Measurements from ENCODE around the gene DLG2. TPM values are rescaled to one million over a fixed set of nuclear protein-coding genes. Genes with fewer than 3 reads are reported as not detected.

The DLG2 gene
- total RNA-seq, 2 experiments from 2014 or later, result 2.0 to 2.1 TPM

DNA sequence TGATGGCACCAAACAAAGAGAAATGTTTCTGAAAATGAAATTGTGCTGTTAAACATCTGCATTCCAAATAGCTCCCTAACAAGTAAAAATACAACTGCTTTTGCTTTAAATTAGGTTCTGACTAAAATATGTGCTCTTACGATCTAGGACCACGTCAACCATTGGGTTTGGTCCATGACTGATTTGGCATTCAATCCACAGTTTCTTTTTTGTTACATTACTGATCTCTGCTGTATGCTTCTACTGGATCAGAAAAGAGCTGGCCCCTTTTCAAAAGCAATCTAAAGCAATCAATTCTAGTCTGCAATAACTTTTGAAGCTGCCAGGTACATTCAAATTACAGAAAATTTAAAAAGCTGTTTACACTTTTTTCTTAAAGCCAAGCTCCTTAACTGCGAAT, 1293.9 kb downstream of the DLG2 start:
- Mint-ChIP-seq H3K9me3 (peaks cover 10% of the 10 kb centered on the region), H3K27me3 (no peaks in the 10 kb centered on the region), H3K4me1 (ENCODE audit: low read depth) (no peaks in the 10 kb centered on the region), H3K4me3 (no peak overlapping the region), H3K36me3 (ENCODE audit: low read depth) (no peaks in the 10 kb centered on the region), H3K27ac (no peak overlapping the region)
- Histone ChIP-seq H3K4me1 (ENCODE audit: insufficient read depth, low read length) (no peaks in the 10 kb centered on the region), H3K27me3 (ENCODE audit: control insufficient read depth in 1 of 2, insufficient read depth in 2 of 2, low read length in 2 of 2) (no peaks in the 10 kb centered on the region), H3K36me3 (ENCODE audit: insufficient read depth, low read length) (no peaks in the 10 kb centered on the region), H3K9me3 (ENCODE audit: control insufficient read depth in 1 of 2, insufficient read depth in 1 of 2, low read length in 2 of 2) (peaks cover 8 to 10% of the 10 kb centered on the region in 2 experiments), H3K27ac (ENCODE audit: low read depth in 1 of 2, low read length in 2 of 2) (no peak overlapping the region), H3K4me3 (ENCODE audit: low read length) (no peak overlapping the region)
- ChIA-PET POLR2A (no interaction called here), CTCF (no interaction called here)
- intact Hi-C loops (cut with DNase I, micrococcal nuclease), result no loop called here
- ATAC-seq (ENCODE audit: poor library complexity) (no peak), DNase-seq (no peak)
- TF ChIP-seq, protein P1, sequence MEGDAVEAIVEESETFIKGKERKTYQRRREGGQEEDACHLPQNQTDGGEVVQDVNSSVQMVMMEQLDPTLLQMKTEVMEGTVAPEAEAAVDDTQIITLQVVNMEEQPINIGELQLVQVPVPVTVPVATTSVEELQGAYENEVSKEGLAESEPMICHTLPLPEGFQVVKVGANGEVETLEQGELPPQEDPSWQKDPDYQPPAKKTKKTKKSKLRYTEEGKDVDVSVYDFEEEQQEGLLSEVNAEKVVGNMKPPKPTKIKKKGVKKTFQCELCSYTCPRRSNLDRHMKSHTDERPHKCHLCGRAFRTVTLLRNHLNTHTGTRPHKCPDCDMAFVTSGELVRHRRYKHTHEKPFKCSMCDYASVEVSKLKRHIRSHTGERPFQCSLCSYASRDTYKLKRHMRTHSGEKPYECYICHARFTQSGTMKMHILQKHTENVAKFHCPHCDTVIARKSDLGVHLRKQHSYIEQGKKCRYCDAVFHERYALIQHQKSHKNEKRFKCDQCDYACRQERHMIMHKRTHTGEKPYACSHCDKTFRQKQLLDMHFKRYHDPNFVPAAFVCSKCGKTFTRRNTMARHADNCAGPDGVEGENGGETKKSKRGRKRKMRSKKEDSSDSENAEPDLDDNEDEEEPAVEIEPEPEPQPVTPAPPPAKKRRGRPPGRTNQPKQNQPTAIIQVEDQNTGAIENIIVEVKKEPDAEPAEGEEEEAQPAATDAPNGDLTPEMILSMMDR (IDR thresholded peaks at IDR 0.05), result no peak

DNA sequence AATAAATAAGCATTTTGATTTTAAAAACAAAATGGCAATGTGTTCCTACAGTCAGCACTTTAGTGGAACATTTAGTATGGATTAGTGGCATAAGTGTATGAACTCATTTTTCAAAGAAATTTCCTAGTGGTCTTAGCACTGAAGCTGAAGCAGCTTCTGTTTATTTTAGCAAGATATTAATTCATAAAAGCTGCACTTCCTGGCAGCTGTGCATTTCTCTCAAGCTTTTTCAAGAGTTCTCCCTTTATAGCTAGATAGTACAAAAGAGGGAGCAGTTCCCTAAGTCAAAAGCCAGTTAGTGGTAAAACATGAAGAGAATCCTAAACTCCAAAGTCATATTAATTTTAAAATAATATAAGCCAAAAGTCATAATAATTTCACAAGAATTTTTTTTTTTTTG, 1304.9 kb downstream of the DLG2 start:
- Histone ChIP-seq H3K27me3 (ENCODE audit: control insufficient read depth in 1 of 2, insufficient read depth in 2 of 2, low read length in 2 of 2) (no peaks in the 10 kb centered on the region), H3K27ac (ENCODE audit: low read depth in 1 of 2, low read length in 2 of 2) (no peak overlapping the region), H3K4me3 (ENCODE audit: low read length) (no peak overlapping the region), H3K4me1 (ENCODE audit: insufficient read depth, low read length) (no peaks in the 10 kb centered on the region), H3K9me3 (ENCODE audit: control insufficient read depth in 1 of 2, insufficient read depth in 1 of 2, low read length in 2 of 2) (peaks cover 0 to under 1% of the 10 kb centered on the region in 2 experiments), H3K36me3 (ENCODE audit: insufficient read depth, low read length) (no peaks in the 10 kb centered on the region)
- TF ChIP-seq, protein P1 (IDR thresholded peaks at IDR 0.05), result no peak
- Mint-ChIP-seq H3K4me3 (no peak overlapping the region), H3K27ac (no peak overlapping the region), H3K27me3 (no peaks in the 10 kb centered on the region), H3K36me3 (ENCODE audit: low read depth) (no peaks in the 10 kb centered on the region), H3K4me1 (ENCODE audit: low read depth) (no peaks in the 10 kb centered on the region), H3K9me3 (peaks cover 10% of the 10 kb centered on the region)
- ATAC-seq (ENCODE audit: poor library complexity) (no peak), DNase-seq (no peak)
- intact Hi-C loops (cut with DNase I, micrococcal nuclease), result no loop called here
- POLR2A ChIA-PET, result no interaction called here
- CTCF ChIA-PET, result no interaction called here

DNA sequence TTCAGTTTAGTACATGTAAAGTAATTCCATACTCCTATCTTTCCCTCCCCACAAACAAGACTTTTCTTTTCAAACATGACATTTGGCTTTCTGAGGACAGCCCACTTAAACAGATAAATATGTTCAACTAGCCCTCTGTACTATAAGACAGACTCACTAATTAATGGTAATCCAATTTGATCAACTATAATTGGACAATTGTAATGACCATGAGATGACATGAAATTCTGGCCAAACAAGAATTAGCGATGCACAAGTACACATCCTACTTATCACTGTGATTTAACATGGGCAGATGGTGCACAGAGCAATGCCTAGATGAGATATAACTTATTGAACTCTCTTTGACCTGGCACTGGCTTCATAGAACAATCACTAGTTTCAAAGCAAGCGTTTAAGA, 1307.3 kb downstream of the DLG2 start:
- no peaks in the 10 kb centered on the region for H3K27me3 ChIP-seq (ENCODE audit: control insufficient read depth in 1 of 2, insufficient read depth in 2 of 2, low read length in 2 of 2)
- CTCF ChIA-PET, result no interaction called here
- Mint-ChIP-seq H3K36me3 (ENCODE audit: low read depth) (no peaks in the 10 kb centered on the region), H3K4me3 (no peak overlapping the region), H3K27ac (no peak overlapping the region), H3K4me1 (ENCODE audit: low read depth) (no peaks in the 10 kb centered on the region), H3K9me3 (peaks cover 4% of the 10 kb centered on the region), H3K27me3 (no peaks in the 10 kb centered on the region)
- no peaks in the 10 kb centered on the region for H3K36me3 ChIP-seq (ENCODE audit: insufficient read depth, low read length)
- intact Hi-C loops (cut with DNase I, micrococcal nuclease), result no loop called here
- no peaks in the 10 kb centered on the region for H3K4me1 ChIP-seq (ENCODE audit: insufficient read depth, low read length)
- POLR2A ChIA-PET, result no interaction called here
- no peak overlapping the region for H3K27ac ChIP-seq (ENCODE audit: low read depth in 1 of 2, low read length in 2 of 2)
- TF ChIP-seq, protein P1 (IDR thresholded peaks at IDR 0.05), result no peak
- H3K4me3 ChIP-seq (ENCODE audit: low read length), result no peak overlapping the region
- H3K9me3 ChIP-seq (ENCODE audit: control insufficient read depth in 1 of 2, insufficient read depth in 1 of 2, low read length in 2 of 2), result peaks cover 0 to 7% of the 10 kb centered on the region in 2 experiments
- no peak for DNase-seq
- ATAC-seq (ENCODE audit: poor library complexity), result no peak
